Colonic mucosa (tissue), 4 donors: ENCODE results near the gene IDH2. TPM values are rescaled to one million over a fixed set of nuclear protein-coding genes. Genes with fewer than 3 reads are reported as not detected.

ENCODE experiments used
- DNase-seq: peaks from one replicate; pipeline ENCODE4 v3.0.0-alpha.2; 2020
- H3K27ac ChIP-seq: fragments of 200-600 bp; one replicate; pipeline ENCODE4 v1.8.0; 2021
- H3K27me3 ChIP-seq: fragments of 200-600 bp; one replicate; pipeline ENCODE4 v1.8.0; 2021
- H3K36me3 ChIP-seq: fragments of 200-600 bp; one replicate; pipeline ENCODE4 v1.8.0; 2021
- H3K4me1 ChIP-seq: fragments of 200-600 bp; one replicate; pipeline ENCODE4 v1.8.0; 2021; ENCODE audit warnings: mild to moderate bottlenecking
- H3K4me3 ChIP-seq: fragments of 200-600 bp; one replicate; pipeline ENCODE4 v1.8.0; 2021
- H3K9ac ChIP-seq, 2 donors: one replicate each; pipeline ENCODE4 v1.7.0; 2013; ENCODE audit warnings: control low read depth in 2 of 2, low read depth in 2 of 2, low read length in 2 of 2
- H3K9me3 ChIP-seq: fragments of 200-600 bp; one replicate; pipeline ENCODE4 v1.8.0; 2021
- CTCF ChIP-seq: fragments of 200-600 bp; IDR thresholded peaks from one replicate; pipeline ENCODE4 v1.8.0; 2022; ENCODE audit warnings: antibody characterized with exemption, mild to moderate bottlenecking
- intact Hi-C: fragments of 100-400 bp; cut with DNase I; formaldehyde crosslinking; loops from one replicate; pipeline ENCODE4 v1.14.1; 2022
- total RNA-seq, 2 donors: library from RNA; stranded (reverse); fragmentation: NEBNext Ultra II Directional in 1 of 2; extraction: Animal tissue kit (Norgen Biotek cat#: 25700) in 1 of 2; gene quantifications; one replicate each; pipeline ENCODE4 v1.2.1, GENCODE V29; 2021
- donor health status: healthy.
- donor health status: DM: no; HTN: no; CAD: no.
- donor health status: DM: no; HTN: no; CAD: no.

The IDH2 gene
- total RNA-seq, 2 donors from 2014 or later, result 201 to 286 TPM

GRCh38 chr15:90037511-90037860 is 64.8 kb downstream of the IDH2 start:
- DNase-seq, result no peak
- intact Hi-C loops, result no loop called here
- H3K27me3 ChIP-seq, result no peaks in the 10 kb centered on the region
- H3K4me3 ChIP-seq, result no peak overlapping the region
- no peaks in the 10 kb centered on the region for H3K36me3 ChIP-seq
- no peak overlapping the region for H3K27ac ChIP-seq
- H3K9ac ChIP-seq, result no peak overlapping the region
- H3K9me3 ChIP-seq, result no peaks in the 10 kb centered on the region
- no peak for TF ChIP-seq CTCF
- H3K4me1 ChIP-seq, result peaks cover 33% of the 10 kb centered on the region

GRCh38 chr15:90036806-90037510 is 65.3 kb downstream of the IDH2 start:
- Histone ChIP-seq H3K9me3 (no peaks in the 10 kb centered on the region), H3K36me3 (no peaks in the 10 kb centered on the region), H3K4me3 (no peak overlapping the region), H3K27ac (peak overlapping the region; percentile 90), H3K9ac (no peak overlapping the region), H3K4me1 (peaks cover 33% of the 10 kb centered on the region), H3K27me3 (no peaks in the 10 kb centered on the region)
- intact Hi-C loops, result no loop called here
- no peak for TF ChIP-seq CTCF
- no peak for DNase-seq

GRCh38 chr15:90036343-90036742 is 65.9 kb downstream of the IDH2 start:
- intact Hi-C loops, result no loop called here
- Histone ChIP-seq H3K9me3 (no peaks in the 10 kb centered on the region), H3K4me3 (no peak overlapping the region), H3K27ac (peak overlapping the region; percentile 90), H3K27me3 (no peaks in the 10 kb centered on the region), H3K4me1 (peaks cover 33% of the 10 kb centered on the region), H3K36me3 (no peaks in the 10 kb centered on the region), H3K9ac (no peak overlapping the region)
- DNase-seq, result no peak
- TF ChIP-seq CTCF, result no peak

- no peak overlapping the region for H3K4me3 ChIP-seq
These were observed 66.4 kb downstream of the IDH2 start for GRCh38 chr15:90035840-90036230.

GRCh38 chr15:90035095-90035839 is 67.0 kb downstream of the IDH2 start:
- no peak for TF ChIP-seq CTCF
- H3K4me3 ChIP-seq, result no peak overlapping the region
- no peaks in the 10 kb centered on the region for H3K9me3 ChIP-seq
- peaks cover 31% of the 10 kb centered on the region for H3K4me1 ChIP-seq
- peak overlapping the region; percentile 90 for H3K27ac ChIP-seq
- no peaks in the 10 kb centered on the region for H3K36me3 ChIP-seq
- no peaks in the 10 kb centered on the region for H3K27me3 ChIP-seq
- peak overlapping the region; percentile 4 to 88 for H3K9ac ChIP-seq
- intact Hi-C loops, result no loop called here
- peak; percentile 58 for DNase-seq

More at GRCh38 chr15:90035840-90036230, 66.4 kb downstream of the IDH2 start:
- Histone ChIP-seq H3K9ac (peak overlapping the region in 1 of 2 donors; percentile 88), H3K4me1 (peaks cover 33% of the 10 kb centered on the region), H3K36me3 (no peaks in the 10 kb centered on the region), H3K27me3 (no peaks in the 10 kb centered on the region), H3K27ac (peak overlapping the region; percentile 90), H3K9me3 (no peaks in the 10 kb centered on the region)
- intact Hi-C loops, result no loop called here
- TF ChIP-seq CTCF, result no peak
- no peak for DNase-seq
